HAP-1 (cell line): ENCODE data around the gene TWF1.
A peak's percentile ranks its signal among the peaks of the same experiment; 100 is the strongest.

Experiments
- DNase-seq, 2 experiments: peaks; one replicate each; pipeline ENCODE4 v3.0.0-alpha.2; 2016 to 2020; ENCODE audit warnings: low spot score in 2 of 2
- H3K27me3 ChIP-seq: fragments of 250-450 bp; sonication (Bioruptor Pico); 2 replicates; pipeline ENCODE4 v1.5.1; 2020; ENCODE audit warnings: low read depth, mild to moderate bottlenecking, moderate library complexity
- H3K36me3 ChIP-seq: fragments of 250-450 bp; sonication (Bioruptor Pico); replicated peaks from 2 replicates; pipeline ENCODE4 v1.5.1; 2020; ENCODE audit warnings: mild to moderate bottlenecking
- H3K4me1 ChIP-seq: fragments of 250-450 bp; sonication (Bioruptor Pico); 2 replicates; pipeline ENCODE4 v1.5.1; 2020; ENCODE audit warnings: mild to moderate bottlenecking
- H3K4me3 ChIP-seq: fragments of 250-450 bp; sonication (Bioruptor Pico); 2 replicates; pipeline ENCODE4 v1.5.1; 2020; ENCODE audit warnings: mild to moderate bottlenecking, moderate library complexity
- H3K9me3 ChIP-seq: fragments of 250-450 bp; sonication (Bioruptor Pico); 2 replicates; pipeline ENCODE4 v1.5.1; 2020; ENCODE audit warnings: mild to moderate bottlenecking, moderate library complexity
- in situ Hi-C: fragments of 300-500 bp; cut with MboI; formaldehyde crosslinking; loops from 3 replicates; pipeline ENCODE4 v1.14.3; 2020; ENCODE audit warnings: low sequenced_read_pairs, inconsistent platforms, mixed read lengths

TWF1 gene

DNA sequence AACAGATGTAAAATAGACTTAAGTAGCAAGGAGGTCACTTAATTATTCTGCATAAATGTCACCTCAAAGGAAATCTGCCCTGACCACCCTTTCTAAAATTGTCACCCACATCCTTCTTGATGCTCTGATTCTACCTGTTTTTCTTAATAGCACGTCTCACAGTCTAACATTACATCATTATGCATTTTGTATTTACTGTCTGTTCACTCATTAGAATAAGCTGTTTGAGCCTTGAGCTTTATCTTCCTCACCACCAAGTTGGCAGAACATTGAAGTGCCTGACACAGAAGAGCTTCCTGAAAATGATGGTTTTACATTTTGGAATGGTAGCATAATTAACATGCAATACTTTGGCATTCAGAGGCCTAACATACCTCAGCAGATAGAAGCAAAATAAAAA is 21.0 kb upstream of the TWF1 start:
- no peak for DNase-seq
- in situ Hi-C loops, result no loop called here
- no peaks in the 10 kb centered on the region for H3K27me3 ChIP-seq
- no peaks in the 10 kb centered on the region for H3K36me3 ChIP-seq
- H3K9me3 ChIP-seq, result no peaks in the 10 kb centered on the region
- peaks cover 4% of the 10 kb centered on the region for H3K4me1 ChIP-seq
- no peak overlapping the region for H3K4me3 ChIP-seq

DNA sequence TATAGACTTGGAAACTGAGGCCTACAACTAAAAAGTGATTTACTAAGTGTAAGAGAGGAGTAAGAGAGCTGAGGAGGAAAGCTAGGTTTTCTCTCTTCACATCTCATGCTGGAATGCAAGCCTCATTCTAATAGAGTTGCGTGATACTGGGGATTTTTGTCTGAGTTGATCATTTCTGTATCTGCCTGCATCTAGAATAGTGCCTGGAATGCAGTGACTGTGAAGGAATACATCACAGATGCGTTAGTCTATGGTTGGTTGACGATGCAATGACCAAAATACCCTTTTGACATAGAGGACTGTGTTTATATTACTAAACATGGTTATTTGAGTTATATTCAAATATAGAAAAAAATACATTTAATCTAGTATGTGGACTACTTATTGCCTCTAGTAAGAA is 20.6 kb upstream of the TWF1 start:
- H3K4me1 ChIP-seq, result peaks cover 4% of the 10 kb centered on the region
- in situ Hi-C loops, result no loop called here
- H3K9me3 ChIP-seq, result no peaks in the 10 kb centered on the region
- no peaks in the 10 kb centered on the region for H3K27me3 ChIP-seq
- DNase-seq, result no peak
- no peaks in the 10 kb centered on the region for H3K36me3 ChIP-seq
- no peak overlapping the region for H3K4me3 ChIP-seq

DNA sequence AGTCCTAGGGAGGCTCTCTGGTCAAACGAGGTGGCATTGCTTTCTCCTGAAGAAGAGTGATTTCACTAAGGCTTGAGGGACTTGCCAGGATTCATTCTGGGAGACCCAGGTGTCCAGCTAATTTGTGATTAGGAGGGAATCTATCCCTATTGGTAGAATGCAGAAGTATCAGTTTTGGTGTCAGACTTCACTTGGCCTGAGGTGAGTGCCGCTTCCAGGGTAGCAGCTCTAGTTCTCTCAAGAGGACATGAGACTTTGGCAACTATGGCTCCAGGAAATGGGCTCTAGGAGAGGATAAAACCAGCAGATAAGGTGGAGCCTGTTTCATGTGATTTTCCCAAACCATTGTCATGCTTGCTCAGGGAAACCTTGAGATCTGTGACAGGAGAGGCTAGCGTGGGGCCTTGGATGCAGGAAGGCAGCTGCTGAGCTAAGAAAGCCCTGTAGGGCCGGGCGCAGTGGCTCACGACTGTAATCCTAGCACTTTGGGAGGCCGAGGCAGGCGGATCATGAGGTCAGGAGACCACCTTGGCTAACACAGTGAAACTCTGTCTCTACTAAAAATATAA is 18.2 kb upstream of the TWF1 start:
- H3K4me3 ChIP-seq, result no peak overlapping the region
- no peaks in the 10 kb centered on the region for H3K9me3 ChIP-seq
- no peaks in the 10 kb centered on the region for H3K27me3 ChIP-seq
- in situ Hi-C loops, result no loop called here
- DNase-seq, result no peak
- H3K4me1 ChIP-seq, result peaks cover 2% of the 10 kb centered on the region
- H3K36me3 ChIP-seq, result no peaks in the 10 kb centered on the region

DNA sequence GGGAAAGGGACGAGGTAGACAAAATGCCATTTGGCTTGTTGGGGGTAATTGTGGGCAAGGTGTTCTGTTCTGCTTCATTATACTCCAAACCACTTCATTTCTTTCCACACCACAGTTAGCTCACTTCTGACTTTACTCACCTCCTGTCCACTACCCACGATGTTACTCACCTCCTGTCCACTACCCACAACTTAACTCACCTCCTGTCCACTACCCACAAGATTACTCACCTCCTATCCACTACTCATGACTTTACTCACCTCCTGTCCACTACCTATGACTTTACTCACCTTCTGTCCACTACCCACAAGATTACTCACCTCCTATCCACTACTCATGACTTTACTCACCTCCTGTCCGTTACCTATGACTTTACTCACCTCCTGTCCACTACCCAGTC is 10.1 kb upstream of the TWF1 start:
- in situ Hi-C loops, result no loop called here
- H3K4me3 ChIP-seq, result no peak overlapping the region
- H3K4me1 ChIP-seq, result no peaks in the 10 kb centered on the region
- no peaks in the 10 kb centered on the region for H3K36me3 ChIP-seq
- H3K9me3 ChIP-seq, result no peaks in the 10 kb centered on the region
- H3K27me3 ChIP-seq, result no peaks in the 10 kb centered on the region
- no peak for DNase-seq

DNA sequence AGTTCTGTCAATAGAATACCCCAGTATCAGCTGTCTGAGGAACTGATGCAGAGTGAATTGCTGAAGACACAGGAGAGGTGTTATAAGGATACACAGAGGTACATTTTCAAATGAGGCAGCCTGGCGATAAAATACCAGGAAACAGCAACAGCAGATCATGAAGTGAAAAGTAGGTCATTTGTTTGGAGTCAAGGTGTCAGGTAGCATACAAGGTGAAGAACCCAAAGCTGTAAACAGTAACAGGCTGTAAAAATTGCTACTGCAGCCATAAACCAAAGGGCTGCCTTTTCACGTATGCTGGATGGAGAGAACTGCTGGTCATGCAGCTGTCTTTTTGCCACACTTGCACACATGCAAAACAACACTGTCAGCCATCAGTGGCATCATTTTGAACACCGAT is 9.3 kb upstream of the TWF1 start:
- no peaks in the 10 kb centered on the region for H3K4me1 ChIP-seq
- H3K27me3 ChIP-seq, result no peaks in the 10 kb centered on the region
- no peak for DNase-seq
- no peaks in the 10 kb centered on the region for H3K36me3 ChIP-seq
- in situ Hi-C loops, result no loop called here
- no peaks in the 10 kb centered on the region for H3K9me3 ChIP-seq
- no peak overlapping the region for H3K4me3 ChIP-seq

DNA sequence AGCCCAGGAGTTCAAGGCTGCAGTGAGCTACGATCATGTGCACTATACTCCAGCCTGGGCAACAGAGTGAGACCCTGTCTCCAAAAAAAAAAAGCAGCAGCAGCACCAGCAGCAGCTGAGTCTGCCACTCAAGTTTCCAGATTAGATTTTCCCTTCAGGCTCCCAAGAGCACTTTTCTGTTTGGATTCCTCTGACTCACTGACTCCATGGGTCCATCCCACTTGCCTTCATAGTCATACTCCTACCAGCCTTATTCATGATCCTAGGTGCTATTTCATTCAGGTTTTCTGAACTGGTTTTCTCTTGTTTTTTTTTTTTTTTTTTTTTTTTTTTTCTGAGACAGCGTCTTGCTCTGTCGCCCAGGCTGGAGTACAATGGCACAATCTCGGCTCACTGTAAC is 6.8 kb upstream of the TWF1 start:
- in situ Hi-C loops, result no loop called here
- Histone ChIP-seq H3K4me1 (no peaks in the 10 kb centered on the region), H3K9me3 (no peaks in the 10 kb centered on the region), H3K36me3 (no peaks in the 10 kb centered on the region), H3K4me3 (no peak overlapping the region), H3K27me3 (no peaks in the 10 kb centered on the region)
- no peak for DNase-seq

DNA sequence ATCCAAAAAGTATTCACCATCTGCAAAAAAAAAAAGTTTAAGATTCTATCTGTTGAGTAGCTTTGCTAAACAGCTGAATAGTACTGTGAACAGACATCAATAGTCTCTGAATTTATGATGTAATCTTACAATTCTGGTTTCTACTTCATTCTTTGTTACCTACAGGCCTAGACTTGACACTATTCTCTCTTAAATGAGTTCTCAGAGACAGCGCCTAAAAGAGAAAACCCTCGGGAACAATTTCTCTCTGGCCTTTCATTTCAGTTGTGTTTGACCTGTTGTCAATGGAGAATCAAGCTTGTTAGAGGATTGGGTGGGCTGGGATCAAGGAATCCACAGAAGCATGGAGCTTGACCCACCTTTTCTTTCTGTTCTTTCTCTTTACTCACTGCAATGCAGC is 5.9 kb upstream of the TWF1 start:
- H3K4me1 ChIP-seq, result no peaks in the 10 kb centered on the region
- H3K27me3 ChIP-seq, result no peaks in the 10 kb centered on the region
- no peak overlapping the region for H3K4me3 ChIP-seq
- no peak for DNase-seq
- H3K36me3 ChIP-seq, result no peaks in the 10 kb centered on the region
- in situ Hi-C loops, result no loop called here
- H3K9me3 ChIP-seq, result no peaks in the 10 kb centered on the region

DNA sequence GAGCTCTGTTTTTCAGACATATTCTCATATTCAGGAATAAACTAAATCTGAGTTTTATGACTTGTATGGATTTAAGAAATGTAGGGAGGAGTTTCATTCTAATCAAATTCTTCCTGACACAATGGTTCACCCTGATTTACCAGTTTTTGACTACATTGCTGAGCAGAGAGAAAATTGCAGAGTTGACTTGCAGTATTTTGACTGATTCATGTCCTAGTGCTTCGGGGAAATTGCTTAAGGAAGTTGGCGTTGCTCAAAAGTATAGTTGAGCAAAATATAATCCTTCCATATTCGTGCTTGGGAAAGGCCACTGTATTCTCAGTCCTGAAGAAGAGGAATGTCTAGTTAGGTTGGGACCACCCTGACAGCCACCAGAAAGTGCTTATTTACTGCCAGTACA is 1.3 kb upstream of the TWF1 start:
- Histone ChIP-seq H3K4me3 (no peak overlapping the region), H3K4me1 (peaks cover 17% of the 10 kb centered on the region), H3K27me3 (no peaks in the 10 kb centered on the region), H3K36me3 (peaks cover 11% of the 10 kb centered on the region), H3K9me3 (no peaks in the 10 kb centered on the region)
- no peak for DNase-seq
- in situ Hi-C loops, result no loop called here

DNA sequence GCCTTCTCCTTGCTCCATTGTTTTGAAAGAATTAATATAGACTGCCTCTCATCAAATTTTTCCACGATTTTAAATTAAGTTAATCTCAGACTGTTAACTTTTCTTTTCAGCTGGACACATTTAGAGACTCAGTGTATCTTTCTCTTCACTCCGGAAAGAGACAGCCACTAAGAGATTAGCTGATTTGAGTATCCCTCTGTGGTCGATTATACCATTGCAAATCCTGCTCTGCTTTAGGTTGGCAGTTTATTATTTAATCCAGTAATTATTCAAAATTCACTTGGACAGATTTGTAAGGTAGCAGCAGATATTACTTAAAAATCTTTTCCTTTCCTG is 588 bp upstream of the TWF1 start:
- H3K27me3 ChIP-seq, result no peaks in the 10 kb centered on the region
- peak overlapping the region; percentile 90 for H3K4me3 ChIP-seq
- peaks cover 14% of the 10 kb centered on the region for H3K36me3 ChIP-seq
- no peak for DNase-seq
- H3K9me3 ChIP-seq, result no peaks in the 10 kb centered on the region
- in situ Hi-C loops, result no loop called here
- peaks cover 17% of the 10 kb centered on the region for H3K4me1 ChIP-seq

DNA sequence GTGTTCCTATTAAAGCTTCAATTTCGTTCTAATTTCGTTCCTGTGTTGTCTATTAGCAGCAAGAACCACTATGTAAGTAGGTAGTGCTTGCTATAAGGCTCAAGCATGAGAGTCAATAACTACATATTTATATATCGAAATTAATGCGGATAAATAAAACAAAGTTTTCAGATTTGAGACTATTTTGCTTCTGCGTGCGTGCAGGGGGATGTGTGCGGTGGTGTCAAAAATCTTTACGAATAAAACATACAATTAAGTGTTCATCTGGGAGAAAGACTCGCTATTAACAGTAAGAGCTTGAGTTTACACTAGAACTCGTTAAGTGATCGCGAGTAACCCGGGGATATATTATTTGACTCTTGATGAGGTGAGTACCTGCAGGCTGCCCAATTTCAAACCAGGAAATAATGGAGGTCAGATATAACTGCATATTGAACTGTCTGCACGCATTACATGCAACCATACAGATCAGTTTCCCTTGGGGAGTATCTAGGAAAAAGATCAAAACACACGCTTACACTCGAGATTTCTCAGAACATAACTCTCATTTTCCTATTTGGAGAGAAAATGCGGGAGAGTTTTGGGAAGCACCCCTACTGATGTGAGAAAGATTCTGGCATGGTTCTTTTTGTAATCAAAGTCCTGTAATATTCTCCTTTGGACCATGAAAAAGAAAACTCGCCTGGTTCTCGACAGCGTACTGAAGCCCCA is 813 bp downstream of the TWF1 start:
- peak in 1 of 2 experiments; percentile 23 for DNase-seq
- in situ Hi-C loops, result no loop called here
- peaks cover 17% of the 10 kb centered on the region for H3K4me1 ChIP-seq
- peaks cover 26% of the 10 kb centered on the region for H3K36me3 ChIP-seq
- peak overlapping the region; percentile 90 for H3K4me3 ChIP-seq
- no peaks in the 10 kb centered on the region for H3K9me3 ChIP-seq
- H3K27me3 ChIP-seq, result no peaks in the 10 kb centered on the region

DNA sequence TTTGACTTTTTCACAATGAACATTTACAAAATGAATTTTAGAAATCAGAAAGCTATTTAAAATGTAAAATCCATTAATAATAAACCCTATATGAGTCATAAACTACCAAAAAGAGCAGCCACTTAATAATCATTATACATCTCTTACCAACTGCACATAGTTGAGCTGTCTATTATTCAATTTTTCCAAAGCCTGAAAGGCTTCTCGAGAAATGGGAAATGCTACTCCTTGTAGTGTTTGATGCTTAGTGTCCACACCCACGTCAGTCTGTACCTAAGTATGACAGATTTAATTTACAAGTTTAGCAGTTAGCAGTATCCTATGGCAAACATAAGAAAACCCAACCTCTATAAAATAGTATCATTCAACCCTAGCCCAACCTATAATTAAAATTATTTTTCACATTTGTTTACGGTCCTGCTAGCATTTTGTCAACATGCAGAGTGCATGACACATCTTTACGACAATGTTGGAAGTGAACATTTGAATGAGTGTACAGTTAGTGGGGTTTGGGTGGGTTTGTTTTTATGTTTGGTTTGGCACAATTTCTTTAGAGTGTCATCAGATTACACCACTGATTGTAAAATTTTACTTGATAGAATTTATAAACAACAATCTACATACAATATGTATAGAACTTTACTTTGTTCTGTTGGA is 8.4 kb downstream of the TWF1 start:
- Histone ChIP-seq H3K36me3 (peaks cover 47% of the 10 kb centered on the region), H3K4me1 (no peaks in the 10 kb centered on the region), H3K9me3 (no peaks in the 10 kb centered on the region), H3K4me3 (no peak overlapping the region), H3K27me3 (no peaks in the 10 kb centered on the region)
- no peak for DNase-seq
- in situ Hi-C loops, result no loop called here

DNA sequence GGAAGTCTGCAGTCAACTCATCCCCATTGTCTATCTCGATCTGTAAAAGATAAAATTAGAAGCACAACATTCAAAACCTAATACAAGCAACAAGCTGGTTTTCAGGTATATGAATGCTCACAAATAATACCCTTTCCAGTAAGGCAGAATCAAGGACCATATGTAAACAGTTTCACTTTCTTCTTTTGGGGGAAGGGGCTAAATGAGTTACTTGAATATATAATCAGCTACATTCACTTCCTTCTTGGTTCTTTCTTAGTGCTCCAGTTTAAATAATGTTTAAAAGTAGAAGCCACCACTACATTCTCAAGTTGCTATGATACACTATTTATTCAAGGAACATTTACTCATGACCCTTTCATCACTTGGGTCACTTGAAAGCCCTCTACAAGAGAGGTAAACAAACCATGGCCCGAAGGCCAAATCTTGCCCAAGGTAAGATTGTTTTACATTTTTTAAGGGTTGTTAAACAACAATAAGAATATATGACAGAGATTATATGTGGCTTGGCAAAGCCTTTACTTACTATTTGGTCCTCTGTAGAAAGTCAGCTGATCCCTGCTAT is 10.3 kb downstream of the TWF1 start:
- Histone ChIP-seq H3K36me3 (peaks cover 34% of the 10 kb centered on the region), H3K27me3 (no peaks in the 10 kb centered on the region), H3K4me3 (no peak overlapping the region), H3K9me3 (no peaks in the 10 kb centered on the region), H3K4me1 (no peaks in the 10 kb centered on the region)
- no peak for DNase-seq
- in situ Hi-C loops, result no loop called here

DNA sequence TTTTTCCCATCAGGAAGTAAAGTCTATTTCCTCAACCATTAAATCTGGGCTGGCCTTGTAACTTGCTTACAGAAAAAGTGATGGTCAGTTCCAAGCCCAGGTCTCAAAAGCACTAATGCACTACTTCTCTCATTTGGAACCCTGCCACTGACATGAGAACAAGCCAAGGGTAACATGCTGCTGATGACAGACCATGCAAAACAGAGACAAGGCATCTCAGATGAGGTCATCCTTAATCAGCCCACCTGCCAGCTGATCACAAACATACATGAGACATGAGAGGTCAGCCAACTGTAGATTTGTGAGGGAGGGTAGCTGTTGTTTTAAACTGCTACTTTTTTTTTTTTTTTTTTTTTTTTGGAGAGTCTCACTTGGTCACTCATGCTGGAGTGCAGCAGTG is 16.2 kb downstream of the TWF1 start:
- no peak for DNase-seq
- in situ Hi-C loops, result no loop called here
- Histone ChIP-seq H3K9me3 (no peaks in the 10 kb centered on the region), H3K4me1 (no peaks in the 10 kb centered on the region), H3K27me3 (no peaks in the 10 kb centered on the region), H3K4me3 (no peak overlapping the region), H3K36me3 (no peaks in the 10 kb centered on the region; the same call in 1 of the 2 replicates)

DNA sequence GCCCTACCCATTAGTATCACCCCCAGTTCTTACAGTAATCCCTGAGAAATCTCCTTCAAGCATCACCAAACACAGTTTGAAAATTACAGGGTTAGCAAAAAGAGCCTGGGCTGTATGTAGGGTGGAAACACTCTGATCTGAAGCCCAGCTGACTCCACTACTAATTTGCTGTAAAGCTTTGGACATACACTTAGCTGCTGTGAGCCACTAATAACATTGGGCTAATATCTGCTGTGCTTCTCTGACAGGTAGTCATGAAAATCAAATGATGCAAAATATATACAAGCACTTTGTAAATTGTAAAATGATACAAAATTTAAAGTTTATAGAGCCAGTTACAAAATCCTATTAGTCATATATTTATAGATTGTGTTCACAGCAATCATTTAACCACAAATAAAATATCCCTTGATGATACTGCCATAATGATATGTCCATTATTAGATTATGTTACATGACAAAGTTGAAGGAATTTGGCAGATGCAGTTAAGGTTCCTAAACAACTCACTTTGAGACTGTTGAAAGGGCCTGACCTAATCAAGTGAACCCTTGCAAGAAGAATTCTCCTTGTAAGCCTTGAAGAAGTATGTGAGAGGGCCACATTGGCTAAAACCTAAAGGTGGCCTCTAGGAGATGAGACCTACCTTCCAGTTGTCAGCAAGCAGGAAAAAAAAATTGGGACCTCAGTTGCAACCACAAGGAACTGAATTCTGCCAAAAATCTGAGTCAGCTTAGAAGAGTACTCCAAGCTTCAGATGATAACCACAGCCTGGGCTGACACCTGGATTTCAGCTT is 19.0 kb downstream of the TWF1 start:
- Histone ChIP-seq H3K4me3 (no peak overlapping the region), H3K9me3 (no peaks in the 10 kb centered on the region), H3K36me3 (no peaks in the 10 kb centered on the region; the same call in 1 of the 2 replicates), H3K4me1 (no peaks in the 10 kb centered on the region), H3K27me3 (no peaks in the 10 kb centered on the region)
- in situ Hi-C loops, result no loop called here
- DNase-seq, result no peak
